Neural cell (in vitro differentiated cells): ENCODE measurements around the gene COLEC12.

Experiments
- CTCF ChIP-seq: fragments of 450-650 bp; IDR thresholded peaks from 2 replicates; pipeline ENCODE4 v1.5.1; 2014; ENCODE audit warnings: antibody characterized with exemption, mild to moderate bottlenecking, moderate library complexity; ENCODE audit not compliant: poor library complexity, severe bottlenecking
- EP300 ChIP-seq: fragments of 450-650 bp; conservative IDR thresholded peaks from 2 replicates; pipeline ENCODE4 v1.6.1; 2014; ENCODE audit warnings: antibody characterized with exemption, mild to moderate bottlenecking, moderate library complexity; ENCODE audit not compliant: poor library complexity, severe bottlenecking
- EZH2 ChIP-seq: fragments of 200-600, 300-800 bp; shearing (Covaris generic), sonication (generic); IDR thresholded peaks from 2 replicates; pipeline ENCODE4 v1.6.1; 2014; ENCODE audit warnings: antibody characterized with exemption, low read length, borderline replicate concordance, mild to moderate bottlenecking; ENCODE audit not compliant: insufficient read depth, poor library complexity, severe bottlenecking
- MXI1 ChIP-seq: fragments of 450-650 bp; conservative IDR thresholded peaks from 2 replicates; pipeline ENCODE4 v1.6.1; 2014; ENCODE audit warnings: antibody characterized with exemption, mild to moderate bottlenecking; ENCODE audit not compliant: poor library complexity, severe bottlenecking
- RAD21 ChIP-seq: fragments of 450-650 bp; conservative IDR thresholded peaks from 2 replicates; pipeline ENCODE4 v1.6.1; 2014; ENCODE audit warnings: antibody characterized with exemption, mild to moderate bottlenecking, moderate library complexity
- REST ChIP-seq: IDR thresholded peaks from 2 replicates; pipeline ENCODE4 v1.6.1; 2012; ENCODE audit warnings: borderline replicate concordance
- TAF1 ChIP-seq: IDR thresholded peaks from 2 replicates; pipeline ENCODE4 v1.6.1; 2012; ENCODE audit warnings: low read depth

- TF ChIP-seq EZH2 (no peak), CTCF (no peak), TAF1 (no peak), REST (no peak), EP300 (no peak), MXI1 (no peak), RAD21 (no peak)
Measured at GRCh38 chr18:269480-270095, 230.9 kb downstream of the COLEC12 start.
